K562 (cell line): ENCODE results near the gene CIB2. TPM values are rescaled to one million over a fixed set of nuclear protein-coding genes. Genes with fewer than 3 reads are reported as not detected.

ENCODE experiments used
- ATAC-seq: fragments of 200-7000 bp; cut with Tn5 transposase; 3 replicates; pipeline ENCODE4 v1.9.1; 2020; ENCODE audit warnings: moderate library complexity
- BruUV-seq: library from RNA; stranded (reverse); fragments of 400-500 nt; replicated peaks from 2 replicates; lab custom pipeline; 2021; lab: Mats Ljungman, UMichigan
- CTCF ChIA-PET: fragments of 300-600 bp; formaldehyde crosslinking; extraction: SDS; loops from one replicate; lab custom pipeline; 2021; ENCODE audit warnings: low intra/inter-chr PET ratio; lab: Yijun Ruan, JAX
- POLR2A ChIA-PET: fragments of 300-600, 350-650 bp; sonication (Branson Sonifier 250); formaldehyde crosslinking; extraction: SDS; loops from one replicate; lab custom pipeline; 2021; ENCODE audit warnings: antibody characterized with exemption, inconsistent platforms; lab: Yijun Ruan, JAX
- DNase-seq, 4 experiments: peaks; one replicate each; pipeline versions ENCODE4 v3.0.0 to v3.0.0-alpha.2; 2011 to 2018; ENCODE audit warnings: low spot score in 3 of 4, mixed read lengths in 3 of 4; ENCODE audit errors: extremely low read depth in 1 of 4
- FAIRE-seq: peaks from 2 replicates; lab custom pipeline; 2011; peaks lifted over from hg19 to GRCh38; lab: Jason Lieb, UNC
- H2AFZ ChIP-seq: 2 replicates; pipeline ENCODE4 v1.6.0; 2011; ENCODE audit warnings: low read depth, low read length, control low read depth, inconsistent platforms
- H3K27ac ChIP-seq: fragments of 200-600 bp; 3 replicates; pipeline ENCODE4 v1.8.0; 2011; ENCODE audit warnings: low read depth, mild to moderate bottlenecking, control low read depth, inconsistent platforms, low read length, moderate library complexity, mixed read lengths; ENCODE audit errors: extremely low read depth
- H3K27me3 ChIP-seq, 2 experiments: fragments of 300-600 bp in 1 of 2; 2 replicates in 1 of 2; 3 replicates in 1 of 2; pipeline versions ENCODE4 v1.6.0 to v1.8.0; 2011; ENCODE audit warnings: inconsistent platforms in 2 of 2, low read length in 2 of 2, mild to moderate bottlenecking in 1 of 2, mixed read lengths in 1 of 2, moderate library complexity in 1 of 2; ENCODE audit not compliant: control insufficient read depth in 2 of 2, insufficient read depth in 2 of 2
- H3K36me3 ChIP-seq: fragments of 300-600 bp; 3 replicates; pipeline ENCODE4 v1.8.0; 2011; ENCODE audit warnings: mild to moderate bottlenecking, low read length, inconsistent platforms; ENCODE audit not compliant: control insufficient read depth, insufficient read depth
- H3K4me1 ChIP-seq, 2 experiments: fragments of 200-600 bp in 1 of 2; replicated peaks in 1 of 2; 2 replicates in 1 of 2; 3 replicates in 1 of 2; pipeline versions ENCODE4 v1.5.1 to v1.8.0; 2011; ENCODE audit warnings: inconsistent platforms in 2 of 2, low read length in 2 of 2, mild to moderate bottlenecking in 1 of 2, mixed read lengths in 1 of 2, moderate library complexity in 1 of 2; ENCODE audit not compliant: control insufficient read depth in 2 of 2, insufficient read depth in 2 of 2
- H3K4me2 ChIP-seq: 2 replicates; pipeline ENCODE4 v1.6.1; 2011; ENCODE audit warnings: low read length, control low read depth, inconsistent platforms, mixed read lengths; ENCODE audit not compliant: insufficient read depth
- H3K4me3 ChIP-seq: fragments of 200-600 bp; sonication (generic), shearing (Covaris generic); 2 replicates; pipeline ENCODE4 v1.5.1; 2016; ENCODE audit warnings: control low read depth, inconsistent platforms
- H3K79me2 ChIP-seq: fragments of 200-600 bp; 3 replicates; pipeline ENCODE4 v1.8.0; 2011; ENCODE audit warnings: low read length, inconsistent platforms; ENCODE audit not compliant: control insufficient read depth, insufficient read depth
- H3K9ac ChIP-seq, 2 experiments: 2 replicates each; pipeline versions ENCODE4 v1.6.0 to v1.6.1; 2011; ENCODE audit warnings: low read depth in 2 of 2, low read length in 2 of 2, control low read depth in 1 of 2, inconsistent platforms in 1 of 2, mild to moderate bottlenecking in 1 of 2, mixed read lengths in 1 of 2; ENCODE audit not compliant: insufficient read depth in 1 of 2
- H3K9me1 ChIP-seq: one replicate; pipeline ENCODE4 v1.6.0; 2011; ENCODE audit warnings: inconsistent platforms, mild to moderate bottlenecking, low read length, moderate library complexity; ENCODE audit not compliant: control insufficient read depth, insufficient read depth
- H3K9me3 ChIP-seq: replicated peaks from 2 replicates; pipeline ENCODE4 v1.5.1; 2011; ENCODE audit warnings: low read depth, low read length, inconsistent platforms; ENCODE audit not compliant: control insufficient read depth, insufficient read depth
- H4K20me1 ChIP-seq: replicated peaks from 2 replicates; pipeline ENCODE4 v1.6.1; 2011; ENCODE audit warnings: low read length, inconsistent platforms, mixed read lengths; ENCODE audit not compliant: control insufficient read depth, insufficient read depth
- BCOR ChIP-seq: fragments of 450-650 bp; IDR thresholded peaks from 2 replicates; pipeline ENCODE4 v1.6.1; 2016
- HCFC1 ChIP-seq: IDR thresholded peaks from 2 replicates; pipeline ENCODE4 v1.6.1; 2012; ENCODE audit warnings: low read depth, low read length, improper control_type of control experiment
- POLR3A ChIP-seq: IDR thresholded peaks from 2 replicates; pipeline ENCODE4 v1.6.1; 2011; ENCODE audit warnings: borderline replicate concordance, mild to moderate bottlenecking, moderate library complexity; ENCODE audit not compliant: insufficient read length, insufficient read depth; ENCODE audit errors: extremely low read depth
- RBM25 ChIP-seq: fragments of 200-400 bp; formaldehyde crosslinking; IDR thresholded peaks from 2 replicates; pipeline ENCODE4 v1.6.1; 2018; ENCODE audit warnings: low read length, low read depth, moderate library complexity; ENCODE audit not compliant: severe bottlenecking
- TRIM28 ChIP-seq: fragments of 450-650 bp; IDR thresholded peaks from 2 replicates; pipeline ENCODE4 v1.6.1; 2017
- WGBS: fragments of 100-300 bp; shearing (Covaris generic); methylation state at CpG from one replicate; pipeline ENCODE4 v1.1.6; 2016; ENCODE audit warnings: low coverage, mixed read lengths; ENCODE audit not compliant: insufficient coverage; ENCODE audit errors: missing lambda C conversion rate; 5-methylcytosine and 5-hydroxymethylcytosine counted together
- in situ Hi-C: fragments of 300-500 bp; cut with MboI; formaldehyde crosslinking; loops from 4 replicates; pipeline ENCODE4 v1.15.0; 2018; ENCODE audit warnings: inconsistent platforms, mixed read lengths
- intact Hi-C: fragments of 100-400 bp; cut with micrococcal nuclease; formaldehyde crosslinking; loops from 2 replicates; pipeline ENCODE4 v1.14.2; 2022
- polyA plus RNA-seq, 8 experiments: library from polyadenylated mRNA; depleted of rRNA in 4 of 8; stranded (reverse) in 5 of 8; unstranded in 3 of 8; fragments of >200 nt; fragmentation: Nextera tagmentation in 2 of 8; fragmentation: Illumina TruSeq in 1 of 8; extraction: Ambion mirVana in 2 of 8; extraction: Trizol in 1 of 8; gene quantifications; 2 replicates each; pipeline versions ENCODE4 v1.2.1 to v1.2.3, GENCODE V29; 2011 to 2014; ENCODE audit warnings: inconsistent platforms in 1 of 8, missing spikeins in 1 of 8
- total RNA-seq, 7 experiments: library from RNA; depleted of rRNA in 6 of 7; stranded (reverse); fragments of >200 nt in 6 of 7; fragmentation: Illumina TruSeq in 2 of 7; extraction: Trizol in 2 of 7; gene quantifications; 2 replicates each; pipeline versions ENCODE4 v1.2.1 to v1.2.3, GENCODE V29; 2011 to 2021; ENCODE audit warnings: low replicate concordance in 1 of 7

Gene CIB2
- total and polyA plus RNA-seq, 9 of the 15 experiments (the other 6 are each of a cell fraction or from before 2014, with no cell fraction given) = 1.5 to 37.4 (median 19.4) TPM

- no peaks in the 10 kb centered on the region for H3K79me2 ChIP-seq
- H2AFZ ChIP-seq = no peak overlapping the region
- H3K27ac ChIP-seq = no peak overlapping the region
- ATAC-seq (no peak), DNase-seq (no peak), FAIRE-seq (no peak)
- no peaks in the 10 kb centered on the region for H4K20me1 ChIP-seq
- no peak overlapping the region for H3K4me3 ChIP-seq
- intact Hi-C loops = no loop called here
- peaks cover 3 to 9% of the 10 kb centered on the region in 2 experiments; a peak in 3 of 5 replicates for H3K4me1 ChIP-seq
- H3K9me1 ChIP-seq = no peaks in the 10 kb centered on the region
- WGBS = 96% methylated on average over 9 of the region's 9 CpGs
- no peak overlapping the region for H3K9ac ChIP-seq
- TF ChIP-seq BCOR (peak; percentile 52; the same call in 1 of the 2 replicates), HCFC1 (no peak), RBM25 (peak; percentile 62), POLR3A (no peak), TRIM28 (0 out of 2 replicates have a peak, but pooled peaks have one; percentile 29)
- H3K36me3 ChIP-seq = peaks cover 52% of the 10 kb centered on the region
- H3K9me3 ChIP-seq = no peaks in the 10 kb centered on the region
- in situ Hi-C loops = no loop called here
- CTCF ChIA-PET = no interaction called here
- H3K4me2 ChIP-seq = no peak overlapping the region
- no peaks in the 10 kb centered on the region for H3K27me3 ChIP-seq
- no TSS peak for BruUV-seq
- POLR2A ChIA-PET = interaction anchor here (0.8 to 1.6 kb wide), 2 partner anchors 13 to 23 kb away, joined by 3 to 6 read pairs; partner anchors contain the start of gene IDH3A
These were observed 40.7 kb upstream of the CIB2 start for GRCh38 chr15:78171864-78172472.
